Astrocyte (in vitro differentiated cells and primary cell): ENCODE measurements around the gene FBXW5. TPM values are rescaled to one million over a fixed set of nuclear protein-coding genes. Genes with fewer than 3 reads are reported as not detected.

Source experiments
- DNase-seq: peaks from one replicate; pipeline ENCODE4 v3.0.0-alpha.2; 2010; ENCODE audit warnings: low read depth
- FAIRE-seq: peaks from 2 replicates; lab custom pipeline; 2011; peaks lifted over from hg19 to GRCh38; lab: Jason Lieb, UNC
- H2AFZ ChIP-seq: 2 replicates; pipeline ENCODE4 v1.6.0; 2012; ENCODE audit warnings: low read depth, low read length, inconsistent platforms
- H3K27ac ChIP-seq: 2 replicates; pipeline ENCODE4 v1.5.1; 2011; ENCODE audit warnings: low read depth, low read length, inconsistent platforms
- H3K27me3 ChIP-seq: 2 replicates; pipeline ENCODE4 v1.6.0; 2011; ENCODE audit warnings: low read length, inconsistent platforms; ENCODE audit not compliant: insufficient read depth
- H3K36me3 ChIP-seq: 2 replicates; pipeline ENCODE4 v1.5.1; 2011; ENCODE audit warnings: low read length, inconsistent platforms; ENCODE audit not compliant: insufficient read depth
- H3K4me1 ChIP-seq: 2 replicates; pipeline ENCODE4 v1.5.1; 2011; ENCODE audit warnings: low read length, inconsistent platforms; ENCODE audit not compliant: insufficient read depth
- H3K4me2 ChIP-seq: 2 replicates; pipeline ENCODE4 v1.6.0; 2012; ENCODE audit warnings: low read length, inconsistent platforms
- H3K4me3 ChIP-seq: 2 replicates; pipeline ENCODE4 v1.5.1; 2011; ENCODE audit warnings: low read depth, mild to moderate bottlenecking, low read length, inconsistent platforms; ENCODE audit not compliant: insufficient read depth
- H3K79me2 ChIP-seq: 2 replicates; pipeline ENCODE4 v1.6.0; 2012; ENCODE audit warnings: mild to moderate bottlenecking, low read length, inconsistent platforms; ENCODE audit not compliant: insufficient read depth
- H3K9ac ChIP-seq: 2 replicates; pipeline ENCODE4 v1.6.0; 2012; ENCODE audit warnings: mild to moderate bottlenecking, low read length, inconsistent platforms
- H3K9me3 ChIP-seq: 2 replicates; pipeline ENCODE4 v1.5.1; 2012; ENCODE audit warnings: low read depth, mild to moderate bottlenecking, low read length, inconsistent platforms; ENCODE audit not compliant: insufficient read depth
- H4K20me1 ChIP-seq: 2 replicates; pipeline ENCODE4 v1.6.0; 2012; ENCODE audit warnings: low read length, inconsistent platforms; ENCODE audit not compliant: insufficient read depth
- H3K27ac Mint-ChIP-seq: one replicate; pipeline ENCODE4 v1.8.0; 2021; ENCODE audit warnings: mild to moderate bottlenecking, mixed read lengths; ENCODE audit not compliant: unreplicated experiment
- H3K27me3 Mint-ChIP-seq: one replicate; pipeline ENCODE4 v1.8.0; 2021; ENCODE audit warnings: low read depth, mixed read lengths; ENCODE audit not compliant: unreplicated experiment
- H3K36me3 Mint-ChIP-seq: one replicate; pipeline ENCODE4 v1.8.0; 2021; ENCODE audit warnings: low read depth, mixed read lengths; ENCODE audit not compliant: unreplicated experiment
- H3K4me1 Mint-ChIP-seq: one replicate; pipeline ENCODE4 v1.8.0; 2021; ENCODE audit warnings: low read depth, mixed read lengths; ENCODE audit not compliant: unreplicated experiment
- H3K4me3 Mint-ChIP-seq: one replicate; pipeline ENCODE4 v1.8.0; 2021; ENCODE audit warnings: mild to moderate bottlenecking, moderate library complexity, mixed read lengths; ENCODE audit not compliant: unreplicated experiment
- H3K9me3 Mint-ChIP-seq: one replicate; pipeline ENCODE4 v1.8.0; 2021; ENCODE audit warnings: mild to moderate bottlenecking, mixed read lengths; ENCODE audit not compliant: unreplicated experiment
- EZH2 ChIP-seq: IDR thresholded peaks from 2 replicates; pipeline ENCODE4 v1.6.1; 2012; ENCODE audit warnings: mild to moderate bottlenecking, low read length, inconsistent platforms; ENCODE audit not compliant: insufficient read depth
- total RNA-seq: library from RNA; stranded (reverse); gene quantifications from 2 replicates; pipeline ENCODE4 v1.2.1, GENCODE V29; 2021
- TF ChIP-seq, protein P1 (sequence below): IDR thresholded peaks from 2 replicates; pipeline ENCODE4 v1.5.1; 2011; ENCODE audit warnings: low read depth, mild to moderate bottlenecking, inconsistent platforms, low read length, moderate library complexity; ENCODE audit not compliant: insufficient read depth

Gene FBXW5
- total RNA-seq, 1 donor from 2014 or later = 70.4 TPM

DNA sequence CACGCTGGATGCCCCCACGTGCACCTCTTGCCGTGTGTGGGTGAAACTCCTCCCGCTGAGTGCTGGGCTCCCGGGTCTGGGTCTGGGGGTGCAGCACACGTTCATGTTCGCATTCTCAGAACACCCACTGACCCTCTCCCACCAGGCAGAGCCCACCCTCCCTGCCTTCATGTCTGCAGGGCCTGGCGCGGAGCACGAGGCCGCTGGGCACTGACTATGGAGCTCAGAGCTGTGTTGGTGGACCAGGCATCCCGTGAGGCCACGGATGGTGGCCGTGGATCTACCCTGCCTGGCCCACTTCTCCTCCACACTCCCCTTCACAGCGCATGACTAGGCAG is 16.4 kb upstream of the FBXW5 start:
- TF ChIP-seq, protein P1, sequence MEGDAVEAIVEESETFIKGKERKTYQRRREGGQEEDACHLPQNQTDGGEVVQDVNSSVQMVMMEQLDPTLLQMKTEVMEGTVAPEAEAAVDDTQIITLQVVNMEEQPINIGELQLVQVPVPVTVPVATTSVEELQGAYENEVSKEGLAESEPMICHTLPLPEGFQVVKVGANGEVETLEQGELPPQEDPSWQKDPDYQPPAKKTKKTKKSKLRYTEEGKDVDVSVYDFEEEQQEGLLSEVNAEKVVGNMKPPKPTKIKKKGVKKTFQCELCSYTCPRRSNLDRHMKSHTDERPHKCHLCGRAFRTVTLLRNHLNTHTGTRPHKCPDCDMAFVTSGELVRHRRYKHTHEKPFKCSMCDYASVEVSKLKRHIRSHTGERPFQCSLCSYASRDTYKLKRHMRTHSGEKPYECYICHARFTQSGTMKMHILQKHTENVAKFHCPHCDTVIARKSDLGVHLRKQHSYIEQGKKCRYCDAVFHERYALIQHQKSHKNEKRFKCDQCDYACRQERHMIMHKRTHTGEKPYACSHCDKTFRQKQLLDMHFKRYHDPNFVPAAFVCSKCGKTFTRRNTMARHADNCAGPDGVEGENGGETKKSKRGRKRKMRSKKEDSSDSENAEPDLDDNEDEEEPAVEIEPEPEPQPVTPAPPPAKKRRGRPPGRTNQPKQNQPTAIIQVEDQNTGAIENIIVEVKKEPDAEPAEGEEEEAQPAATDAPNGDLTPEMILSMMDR = no peak
- TF ChIP-seq EZH2 = no peak
- no peak overlapping the region for H3K27ac Mint-ChIP-seq
- Histone ChIP-seq H3K9me3 (no peaks in the 10 kb centered on the region), H3K36me3 (no peaks in the 10 kb centered on the region), H3K79me2 (no peaks in the 10 kb centered on the region), H3K4me1 (no peaks in the 10 kb centered on the region), H3K4me3 (no peak overlapping the region), H3K27me3 (no peaks in the 10 kb centered on the region), H4K20me1 (no peaks in the 10 kb centered on the region), H3K4me2 (no peak overlapping the region), H2AFZ (no peak overlapping the region), H3K27ac (no peak overlapping the region), H3K9ac (no peak overlapping the region)
- FAIRE-seq (no peak), DNase-seq (no peak)
- H3K4me3 Mint-ChIP-seq = no peak overlapping the region
- H3K4me1 Mint-ChIP-seq = peaks cover 5% of the 10 kb centered on the region
- peaks cover 13% of the 10 kb centered on the region for H3K27me3 Mint-ChIP-seq
- H3K9me3 Mint-ChIP-seq = peaks cover 3% of the 10 kb centered on the region
- H3K36me3 Mint-ChIP-seq = no peaks in the 10 kb centered on the region

DNA sequence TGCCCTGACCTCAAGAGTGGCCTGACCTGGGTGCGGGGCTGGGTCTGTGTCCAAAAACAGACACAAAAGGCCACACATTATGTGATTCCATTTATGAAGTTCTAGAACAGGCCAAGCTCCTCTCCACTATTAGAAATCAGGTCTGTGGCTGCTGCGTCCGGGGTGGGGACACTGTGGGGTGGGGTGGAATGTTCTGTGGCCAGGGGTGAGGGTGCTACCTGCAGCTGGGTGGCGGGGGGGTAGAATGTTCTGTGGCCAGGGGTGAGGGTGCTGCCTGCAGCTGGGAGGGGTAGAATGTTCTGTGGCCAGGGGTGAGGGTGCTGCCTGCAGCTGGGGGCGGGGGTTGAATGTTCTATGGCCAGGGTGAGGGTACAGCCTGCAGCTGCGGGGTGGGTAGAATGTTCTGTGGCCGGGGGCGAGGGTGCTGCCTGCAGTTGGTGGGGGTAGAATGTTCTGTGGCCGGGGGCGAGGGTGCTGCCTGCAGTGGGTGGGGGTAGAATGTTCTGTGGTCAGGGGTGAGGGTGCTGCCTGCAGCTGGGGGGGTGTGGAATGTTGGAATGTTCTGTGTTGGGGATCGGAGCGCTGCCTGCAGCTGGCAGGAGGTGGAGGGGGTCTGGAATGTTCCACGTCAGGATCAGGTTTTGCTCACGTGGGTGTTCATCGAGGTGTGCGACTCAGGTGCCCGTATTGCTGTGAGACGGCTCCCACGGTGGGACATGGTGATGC is 15.8 kb upstream of the FBXW5 start:
- Histone ChIP-seq H3K79me2 (no peaks in the 10 kb centered on the region), H3K27me3 (no peaks in the 10 kb centered on the region), H3K9me3 (no peaks in the 10 kb centered on the region), H3K4me2 (no peak overlapping the region), H3K4me1 (no peaks in the 10 kb centered on the region), H3K27ac (no peak overlapping the region), H3K4me3 (no peak overlapping the region), H3K36me3 (no peaks in the 10 kb centered on the region), H3K9ac (no peak overlapping the region), H4K20me1 (no peaks in the 10 kb centered on the region), H2AFZ (no peak overlapping the region)
- H3K4me3 Mint-ChIP-seq = no peak overlapping the region
- H3K27ac Mint-ChIP-seq = no peak overlapping the region
- DNase-seq (no peak), FAIRE-seq (no peak)
- peaks cover 5% of the 10 kb centered on the region for H3K4me1 Mint-ChIP-seq
- peaks cover 3% of the 10 kb centered on the region for H3K9me3 Mint-ChIP-seq
- TF ChIP-seq, protein P1 = no peak
- no peak for TF ChIP-seq EZH2
- peaks cover 12% of the 10 kb centered on the region for H3K27me3 Mint-ChIP-seq
- H3K36me3 Mint-ChIP-seq = no peaks in the 10 kb centered on the region
